Neural cell (in vitro differentiated cells): ENCODE results near the gene PRKCE. TPM values are rescaled to one million over a fixed set of nuclear protein-coding genes. Genes with fewer than 3 reads are reported as not detected.

ENCODE experiments used
- H2AFZ ChIP-seq: fragments of 200-600, 300-800 bp; sonication (generic), shearing (Covaris generic); 2 replicates; pipeline ENCODE4 v1.6.0; 2014; ENCODE audit warnings: low read depth, mild to moderate bottlenecking, antibody characterized with exemption, low read length, moderate library complexity
- H3F3A ChIP-seq: fragments of 200-600 bp; shearing (Covaris generic); 2 replicates; pipeline ENCODE4 v1.6.1; 2016; ENCODE audit warnings: mild to moderate bottlenecking, moderate library complexity, mixed read lengths, antibody characterized with exemption, low read length; ENCODE audit not compliant: insufficient read depth, poor library complexity, severe bottlenecking
- H3K27ac ChIP-seq: fragments of 200-600, 300-800 bp; sonication (generic), shearing (Covaris generic); 2 replicates; pipeline ENCODE4 v1.5.1; 2014; ENCODE audit warnings: mild to moderate bottlenecking, low read length, moderate library complexity
- H3K27me3 ChIP-seq: fragments of 300-800, 200-600 bp; sonication (generic), shearing (Covaris generic); 2 replicates; pipeline ENCODE4 v1.6.0; 2014; ENCODE audit warnings: mild to moderate bottlenecking, low read depth, low read length, moderate library complexity; ENCODE audit not compliant: insufficient read depth
- H3K36me3 ChIP-seq: fragments of 300-800, 200-600 bp; sonication (generic), shearing (Covaris generic); 2 replicates; pipeline ENCODE4 v1.5.1; 2014; ENCODE audit warnings: mild to moderate bottlenecking, antibody characterized with exemption, low read length, moderate library complexity; ENCODE audit not compliant: insufficient read depth
- H3K4me2 ChIP-seq: fragments of 300-800, 200-600 bp; sonication (generic), shearing (Covaris generic); 2 replicates; pipeline ENCODE4 v1.6.0; 2014; ENCODE audit warnings: mild to moderate bottlenecking, low read length
- H3K4me3 ChIP-seq: fragments of 300-800, 200-600 bp; sonication (generic), shearing (Covaris generic); 2 replicates; pipeline ENCODE4 v1.5.1; 2014; ENCODE audit warnings: mild to moderate bottlenecking, low read length, moderate library complexity
- H3K79me2 ChIP-seq: fragments of 200-600 bp; shearing (Covaris generic); replicated peaks from 2 replicates; pipeline ENCODE4 v1.6.0; 2014; ENCODE audit warnings: mild to moderate bottlenecking, low read length, moderate library complexity; ENCODE audit not compliant: insufficient read depth
- H3K9ac ChIP-seq: fragments of 300-800, 200-600 bp; sonication (generic), shearing (Covaris generic); 2 replicates; pipeline ENCODE4 v1.6.1; 2016; ENCODE audit warnings: mild to moderate bottlenecking, low read length, mixed read lengths
- H3K9me2 ChIP-seq: fragments of 200-600 bp; shearing (Covaris generic); 2 replicates; pipeline ENCODE4 v1.6.1; 2016; ENCODE audit warnings: mild to moderate bottlenecking, low read length, mixed read lengths; ENCODE audit not compliant: insufficient read depth
- H3K9me3 ChIP-seq: fragments of 200-600, 300-800 bp; sonication (generic), shearing (Covaris generic); 2 replicates; pipeline ENCODE4 v1.6.1; 2016; ENCODE audit warnings: mild to moderate bottlenecking, mixed run types, low read length, moderate library complexity, mixed read lengths
- H4K20me1 ChIP-seq: fragments of 200-600 bp; shearing (Covaris generic); 2 replicates; pipeline ENCODE4 v1.6.1; 2016; ENCODE audit warnings: mild to moderate bottlenecking, mixed run types; ENCODE audit not compliant: insufficient read depth
- CTCF ChIP-seq: fragments of 450-650 bp; IDR thresholded peaks from 2 replicates; pipeline ENCODE4 v1.5.1; 2014; ENCODE audit warnings: antibody characterized with exemption, mild to moderate bottlenecking, moderate library complexity; ENCODE audit not compliant: poor library complexity, severe bottlenecking
- EP300 ChIP-seq: fragments of 450-650 bp; conservative IDR thresholded peaks from 2 replicates; pipeline ENCODE4 v1.6.1; 2014; ENCODE audit warnings: antibody characterized with exemption, mild to moderate bottlenecking, moderate library complexity; ENCODE audit not compliant: poor library complexity, severe bottlenecking
- EZH2 ChIP-seq: fragments of 200-600, 300-800 bp; shearing (Covaris generic), sonication (generic); IDR thresholded peaks from 2 replicates; pipeline ENCODE4 v1.6.1; 2014; ENCODE audit warnings: antibody characterized with exemption, low read length, borderline replicate concordance, mild to moderate bottlenecking; ENCODE audit not compliant: insufficient read depth, poor library complexity, severe bottlenecking
- MXI1 ChIP-seq: fragments of 450-650 bp; conservative IDR thresholded peaks from 2 replicates; pipeline ENCODE4 v1.6.1; 2014; ENCODE audit warnings: antibody characterized with exemption, mild to moderate bottlenecking; ENCODE audit not compliant: poor library complexity, severe bottlenecking
- POLR2AphosphoS5 ChIP-seq: IDR thresholded peaks from 2 replicates; pipeline ENCODE4 v1.6.1; 2012
- RAD21 ChIP-seq: fragments of 450-650 bp; conservative IDR thresholded peaks from 2 replicates; pipeline ENCODE4 v1.6.1; 2014; ENCODE audit warnings: antibody characterized with exemption, mild to moderate bottlenecking, moderate library complexity
- SMC3 ChIP-seq: fragments of 450-650 bp; conservative IDR thresholded peaks from 2 replicates; pipeline ENCODE4 v1.6.1; 2014; ENCODE audit warnings: antibody characterized with exemption, mild to moderate bottlenecking, moderate library complexity; ENCODE audit not compliant: poor library complexity
- TAF1 ChIP-seq: IDR thresholded peaks from 2 replicates; pipeline ENCODE4 v1.6.1; 2012; ENCODE audit warnings: low read depth
- polyA plus RNA-seq: library from polyadenylated mRNA; depleted of rRNA; stranded (reverse); fragments of >200 nt; gene quantifications from 2 replicates; pipeline ENCODE4 v1.2.3, GENCODE V29; 2014
- TF ChIP-seq, protein P1 (sequence below): IDR thresholded peaks from 2 replicates; pipeline ENCODE4 v1.6.1; 2012; ENCODE audit warnings: borderline replicate concordance

PRKCE gene
- polyA plus RNA-seq, 1 donor from 2014 or later: 5.4 TPM

DNA sequence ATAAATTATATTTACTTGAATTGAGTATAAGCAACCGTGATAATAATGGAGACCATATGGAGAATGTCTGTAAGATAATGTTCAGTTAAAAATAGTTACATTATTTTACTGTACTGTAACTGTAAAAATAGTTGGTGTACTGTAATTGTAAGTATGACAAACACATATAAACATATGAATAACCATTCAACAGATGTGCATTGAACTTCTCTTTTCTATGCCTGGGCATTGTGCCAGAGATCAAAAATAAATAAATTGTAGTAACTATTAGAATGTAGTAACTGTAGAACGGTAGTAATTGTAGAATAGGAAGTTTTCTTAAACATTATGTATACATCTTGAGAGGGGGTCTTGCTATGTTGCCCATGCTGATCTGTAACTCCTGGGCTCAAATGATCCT, 358.3 kb downstream of the PRKCE start:
- no peaks in the 10 kb centered on the region for H3K79me2 ChIP-seq
- no peaks in the 10 kb centered on the region for H3K27me3 ChIP-seq
- H3K4me2 ChIP-seq: no peak overlapping the region
- no peaks in the 10 kb centered on the region for H3K36me3 ChIP-seq
- H3K9me2 ChIP-seq: no peaks in the 10 kb centered on the region
- no peak overlapping the region for H3K4me3 ChIP-seq
- H2AFZ ChIP-seq: no peak overlapping the region
- TF ChIP-seq EZH2 (no peak), POLR2AphosphoS5 (no peak), RAD21 (no peak), MXI1 (no peak), CTCF (no peak), TAF1 (no peak), EP300 (no peak), SMC3 (no peak)
- TF ChIP-seq, protein P1, sequence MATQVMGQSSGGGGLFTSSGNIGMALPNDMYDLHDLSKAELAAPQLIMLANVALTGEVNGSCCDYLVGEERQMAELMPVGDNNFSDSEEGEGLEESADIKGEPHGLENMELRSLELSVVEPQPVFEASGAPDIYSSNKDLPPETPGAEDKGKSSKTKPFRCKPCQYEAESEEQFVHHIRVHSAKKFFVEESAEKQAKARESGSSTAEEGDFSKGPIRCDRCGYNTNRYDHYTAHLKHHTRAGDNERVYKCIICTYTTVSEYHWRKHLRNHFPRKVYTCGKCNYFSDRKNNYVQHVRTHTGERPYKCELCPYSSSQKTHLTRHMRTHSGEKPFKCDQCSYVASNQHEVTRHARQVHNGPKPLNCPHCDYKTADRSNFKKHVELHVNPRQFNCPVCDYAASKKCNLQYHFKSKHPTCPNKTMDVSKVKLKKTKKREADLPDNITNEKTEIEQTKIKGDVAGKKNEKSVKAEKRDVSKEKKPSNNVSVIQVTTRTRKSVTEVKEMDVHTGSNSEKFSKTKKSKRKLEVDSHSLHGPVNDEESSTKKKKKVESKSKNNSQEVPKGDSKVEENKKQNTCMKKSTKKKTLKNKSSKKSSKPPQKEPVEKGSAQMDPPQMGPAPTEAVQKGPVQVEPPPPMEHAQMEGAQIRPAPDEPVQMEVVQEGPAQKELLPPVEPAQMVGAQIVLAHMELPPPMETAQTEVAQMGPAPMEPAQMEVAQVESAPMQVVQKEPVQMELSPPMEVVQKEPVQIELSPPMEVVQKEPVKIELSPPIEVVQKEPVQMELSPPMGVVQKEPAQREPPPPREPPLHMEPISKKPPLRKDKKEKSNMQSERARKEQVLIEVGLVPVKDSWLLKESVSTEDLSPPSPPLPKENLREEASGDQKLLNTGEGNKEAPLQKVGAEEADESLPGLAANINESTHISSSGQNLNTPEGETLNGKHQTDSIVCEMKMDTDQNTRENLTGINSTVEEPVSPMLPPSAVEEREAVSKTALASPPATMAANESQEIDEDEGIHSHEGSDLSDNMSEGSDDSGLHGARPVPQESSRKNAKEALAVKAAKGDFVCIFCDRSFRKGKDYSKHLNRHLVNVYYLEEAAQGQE: no peak
- no peak overlapping the region for H3K9ac ChIP-seq
- H3F3A ChIP-seq: no peaks in the 10 kb centered on the region
- no peaks in the 10 kb centered on the region for H4K20me1 ChIP-seq
- H3K9me3 ChIP-seq: no peaks in the 10 kb centered on the region
- no peak overlapping the region for H3K27ac ChIP-seq

DNA sequence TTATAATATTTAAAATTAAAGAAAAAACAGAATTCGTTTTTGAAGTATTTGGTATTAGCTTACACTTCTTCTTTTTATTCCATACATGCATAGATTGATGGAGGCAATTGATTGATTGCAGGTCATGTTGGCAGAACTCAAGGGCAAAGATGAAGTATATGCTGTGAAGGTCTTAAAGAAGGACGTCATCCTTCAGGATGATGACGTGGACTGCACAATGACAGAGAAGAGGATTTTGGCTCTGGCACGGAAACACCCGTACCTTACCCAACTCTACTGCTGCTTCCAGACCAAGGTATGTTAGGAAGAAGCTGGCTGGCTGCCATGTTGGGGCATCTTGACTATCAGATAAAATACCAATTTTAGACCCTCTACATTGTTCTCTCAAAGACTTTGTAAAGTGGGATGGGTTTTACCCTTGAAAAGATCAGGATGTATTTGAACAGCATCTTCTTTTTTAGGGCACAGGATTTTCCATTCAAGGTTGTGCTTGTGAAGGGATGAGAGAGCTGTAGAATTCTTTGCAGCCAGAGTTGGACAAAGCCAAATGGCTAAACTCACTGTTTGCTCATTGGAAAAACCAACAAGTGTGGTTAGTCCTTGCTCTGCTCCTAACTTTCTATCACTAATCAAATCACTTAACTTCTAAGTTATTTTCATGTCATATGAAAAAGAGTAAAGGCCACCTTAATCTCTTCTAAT, 358.9 kb downstream of the PRKCE start:
- Histone ChIP-seq H3K4me3 (no peak overlapping the region), H3K4me2 (no peak overlapping the region), H3F3A (no peaks in the 10 kb centered on the region), H3K9ac (no peak overlapping the region), H4K20me1 (no peaks in the 10 kb centered on the region), H3K9me2 (no peaks in the 10 kb centered on the region), H3K36me3 (no peaks in the 10 kb centered on the region), H3K9me3 (no peaks in the 10 kb centered on the region), H3K79me2 (no peaks in the 10 kb centered on the region), H3K27me3 (no peaks in the 10 kb centered on the region), H2AFZ (no peak overlapping the region), H3K27ac (no peak overlapping the region)
- TF ChIP-seq MXI1: no peak
- no peak for TF ChIP-seq CTCF
- no peak for TF ChIP-seq EZH2
- no peak for TF ChIP-seq RAD21
- no peak for TF ChIP-seq TAF1
- no peak for TF ChIP-seq SMC3
- TF ChIP-seq EP300: no peak
- TF ChIP-seq POLR2AphosphoS5: no peak
